Fibroblast of lung (primary cell): ENCODE measurements around the gene BOLA1. TPM values are rescaled to one million over a fixed set of nuclear protein-coding genes. Genes with fewer than 3 reads are reported as not detected.
A peak's percentile ranks its signal among the peaks of the same experiment; 100 is the strongest.

ENCODE experiments used
- DNase-seq, 2 donors: peaks; one replicate each; pipeline versions ENCODE4 v3.0.0 to v3.0.0-alpha.2; 2010; ENCODE audit warnings: low read depth in 2 of 2
- H2AFZ ChIP-seq: 2 replicates; pipeline ENCODE4 v1.5.1; 2012; ENCODE audit warnings: low read length, control low read depth, inconsistent platforms
- H3K27ac ChIP-seq: 2 replicates; pipeline ENCODE4 v1.5.1; 2011; ENCODE audit warnings: low read length, control low read depth; ENCODE audit not compliant: insufficient read depth
- H3K27me3 ChIP-seq: 2 replicates; pipeline ENCODE4 v1.5.1; 2011; ENCODE audit warnings: mild to moderate bottlenecking, low read length; ENCODE audit not compliant: control insufficient read depth, insufficient read depth
- H3K36me3 ChIP-seq: 2 replicates; pipeline ENCODE4 v1.5.1; 2011; ENCODE audit warnings: low read length; ENCODE audit not compliant: control insufficient read depth, insufficient read depth
- H3K4me1 ChIP-seq: 2 replicates; pipeline ENCODE4 v1.5.1; 2011; ENCODE audit warnings: low read length; ENCODE audit not compliant: control insufficient read depth, insufficient read depth; ENCODE audit errors: extremely low read depth
- H3K4me2 ChIP-seq: 2 replicates; pipeline ENCODE4 v1.5.1; 2011; ENCODE audit warnings: low read length, control low read depth; ENCODE audit not compliant: insufficient read depth; ENCODE audit errors: extremely low read depth
- H3K4me3 ChIP-seq, 4 experiments: fragments of 200-600 bp in 1 of 4; sonication (generic) in 1 of 4; replicated peaks in 1 of 4; 2 replicates each; pipeline ENCODE4 v1.5.1; 2011 to 2016; ENCODE audit warnings: low read length in 4 of 4, low read depth in 3 of 4, mild to moderate bottlenecking in 3 of 4, control low read depth in 2 of 4, inconsistent platforms in 1 of 4, mixed read lengths in 1 of 4; ENCODE audit not compliant: insufficient read depth in 1 of 4; ENCODE audit errors: control extremely low read depth in 1 of 4
- H3K79me2 ChIP-seq: 2 replicates; pipeline ENCODE4 v1.5.1; 2012; ENCODE audit warnings: mild to moderate bottlenecking, low read length, inconsistent platforms; ENCODE audit not compliant: control insufficient read depth, insufficient read depth
- H3K9ac ChIP-seq: 2 replicates; pipeline ENCODE4 v1.5.1; 2011; ENCODE audit warnings: mild to moderate bottlenecking, low read length, control low read depth; ENCODE audit not compliant: insufficient read depth
- H3K9me3 ChIP-seq: 2 replicates; pipeline ENCODE4 v1.5.1; 2012; ENCODE audit warnings: low read depth, low read length; ENCODE audit not compliant: control insufficient read depth, insufficient read depth
- H4K20me1 ChIP-seq: 2 replicates; pipeline ENCODE4 v1.5.1; 2011; ENCODE audit warnings: low read length; ENCODE audit not compliant: control insufficient read depth, insufficient read depth; ENCODE audit errors: extremely low read depth
- EZH2 ChIP-seq: IDR thresholded peaks from 2 replicates; pipeline ENCODE4 v1.5.1; 2012; ENCODE audit warnings: low read length, control low read depth, mild to moderate bottlenecking; ENCODE audit errors: missing control alignments
- polyA plus RNA-seq, 2 donors: library from polyadenylated mRNA; depleted of rRNA in 1 of 2; stranded (reverse) in 1 of 2; unstranded in 1 of 2; fragments of >200 nt; gene quantifications; 2 replicates each; pipeline ENCODE4 v1.2.1, GENCODE V29; 2011 to 2012; ENCODE audit warnings: missing spikeins in 1 of 2
- total RNA-seq: library from RNA; depleted of rRNA; stranded (reverse); fragments of >200 nt; gene quantifications from 2 replicates; pipeline ENCODE4 v1.2.1, GENCODE V29; 2014
- TF ChIP-seq, protein P1 (sequence below), 2 donors: IDR thresholded peaks in 1 of 2; conservative IDR thresholded peaks in 1 of 2; 1 replicate in 1 of 2; 2 replicates in 1 of 2; pipeline ENCODE4 v1.5.1; 2011 to 2012; ENCODE audit warnings: low read length in 2 of 2, control low read depth in 1 of 2, inconsistent platforms in 1 of 2, low read depth in 1 of 2, mild to moderate bottlenecking in 1 of 2

BOLA1 gene
- total and polyA plus RNA-seq, 2 donors (not counting 1 experiment from before 2014, with no cell fraction given), result 6.4 to 12.4 TPM

DNA sequence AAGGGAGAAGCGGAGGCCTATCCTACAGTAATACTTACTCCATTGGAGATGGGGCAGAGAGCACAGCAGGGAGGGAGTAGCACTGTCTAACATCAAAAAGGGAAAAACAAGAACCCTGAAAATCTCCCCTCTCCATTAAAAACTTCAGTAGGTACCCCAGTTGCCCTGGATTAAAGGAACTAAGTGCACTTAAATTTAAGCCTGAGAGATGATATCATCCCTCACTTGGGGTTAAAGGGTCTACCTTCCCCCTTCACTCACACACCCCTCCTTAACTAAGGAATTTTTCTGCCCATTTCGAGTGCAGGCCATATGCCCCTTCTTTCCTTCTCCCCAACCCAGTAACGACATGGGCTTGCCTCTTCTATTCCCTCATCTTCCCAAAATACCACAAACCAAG lies 41.1 kb downstream of the BOLA1 start:
- no peaks in the 10 kb centered on the region for H3K9me3 ChIP-seq
- DNase-seq, result no peak
- no peak overlapping the region for H3K4me2 ChIP-seq
- no peak overlapping the region for H2AFZ ChIP-seq
- no peaks in the 10 kb centered on the region for H3K27me3 ChIP-seq
- H3K4me1 ChIP-seq, result peaks cover 14% of the 10 kb centered on the region
- no peak overlapping the region for H3K27ac ChIP-seq
- H3K36me3 ChIP-seq, result peaks cover 3% of the 10 kb centered on the region
- peaks cover 3% of the 10 kb centered on the region for H3K79me2 ChIP-seq
- no peak overlapping the region for H3K9ac ChIP-seq
- H4K20me1 ChIP-seq, result no peaks in the 10 kb centered on the region
- TF ChIP-seq, protein P1, sequence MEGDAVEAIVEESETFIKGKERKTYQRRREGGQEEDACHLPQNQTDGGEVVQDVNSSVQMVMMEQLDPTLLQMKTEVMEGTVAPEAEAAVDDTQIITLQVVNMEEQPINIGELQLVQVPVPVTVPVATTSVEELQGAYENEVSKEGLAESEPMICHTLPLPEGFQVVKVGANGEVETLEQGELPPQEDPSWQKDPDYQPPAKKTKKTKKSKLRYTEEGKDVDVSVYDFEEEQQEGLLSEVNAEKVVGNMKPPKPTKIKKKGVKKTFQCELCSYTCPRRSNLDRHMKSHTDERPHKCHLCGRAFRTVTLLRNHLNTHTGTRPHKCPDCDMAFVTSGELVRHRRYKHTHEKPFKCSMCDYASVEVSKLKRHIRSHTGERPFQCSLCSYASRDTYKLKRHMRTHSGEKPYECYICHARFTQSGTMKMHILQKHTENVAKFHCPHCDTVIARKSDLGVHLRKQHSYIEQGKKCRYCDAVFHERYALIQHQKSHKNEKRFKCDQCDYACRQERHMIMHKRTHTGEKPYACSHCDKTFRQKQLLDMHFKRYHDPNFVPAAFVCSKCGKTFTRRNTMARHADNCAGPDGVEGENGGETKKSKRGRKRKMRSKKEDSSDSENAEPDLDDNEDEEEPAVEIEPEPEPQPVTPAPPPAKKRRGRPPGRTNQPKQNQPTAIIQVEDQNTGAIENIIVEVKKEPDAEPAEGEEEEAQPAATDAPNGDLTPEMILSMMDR (conservative IDR thresholded peaks at IDR 0.05 in 1 of 2, IDR thresholded peaks at IDR 0.05 in 1 of 2; ENCODE audit: low read depth in 1 of 2, low read length in 2 of 2), result no peak
- TF ChIP-seq EZH2, result no peak
- H3K4me3 ChIP-seq, result no peak overlapping the region

DNA sequence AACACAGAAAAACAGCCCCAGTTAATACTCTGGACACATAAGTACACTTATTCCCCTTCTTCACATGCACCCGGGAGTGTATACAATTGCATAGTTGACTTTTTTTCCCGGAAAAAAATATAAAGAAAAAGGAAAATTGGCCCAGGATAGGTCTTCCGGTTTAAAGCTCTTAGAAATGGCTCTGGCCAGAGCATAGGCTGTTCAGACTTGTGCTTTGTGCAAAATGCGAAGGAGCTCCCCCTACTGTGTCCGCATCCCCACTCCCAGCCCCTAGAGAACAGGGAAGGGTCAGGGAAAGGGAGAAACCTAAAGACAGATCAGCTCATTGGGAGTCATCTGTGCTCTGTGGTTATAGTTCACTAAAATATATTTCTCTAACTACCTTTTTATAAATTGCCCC lies 42.8 kb downstream of the BOLA1 start:
- DNase-seq, result peak; percentile 29 to 69
- no peak overlapping the region for H3K4me3 ChIP-seq
- H3K4me2 ChIP-seq, result no peak overlapping the region
- no peaks in the 10 kb centered on the region for H3K9me3 ChIP-seq
- TF ChIP-seq, protein P1 (conservative IDR thresholded peaks at IDR 0.05 in 1 of 2, IDR thresholded peaks at IDR 0.05 in 1 of 2; ENCODE audit: low read depth in 1 of 2, low read length in 2 of 2), result peak; percentile 50 to 62
- no peak for TF ChIP-seq EZH2
- peaks cover 3% of the 10 kb centered on the region for H3K36me3 ChIP-seq
- H3K27ac ChIP-seq, result no peak overlapping the region
- H3K79me2 ChIP-seq, result no peaks in the 10 kb centered on the region
- no peak overlapping the region for H2AFZ ChIP-seq
- no peaks in the 10 kb centered on the region for H4K20me1 ChIP-seq
- H3K4me1 ChIP-seq, result peaks cover 6% of the 10 kb centered on the region
- H3K9ac ChIP-seq, result no peak overlapping the region
- H3K27me3 ChIP-seq, result no peaks in the 10 kb centered on the region

DNA sequence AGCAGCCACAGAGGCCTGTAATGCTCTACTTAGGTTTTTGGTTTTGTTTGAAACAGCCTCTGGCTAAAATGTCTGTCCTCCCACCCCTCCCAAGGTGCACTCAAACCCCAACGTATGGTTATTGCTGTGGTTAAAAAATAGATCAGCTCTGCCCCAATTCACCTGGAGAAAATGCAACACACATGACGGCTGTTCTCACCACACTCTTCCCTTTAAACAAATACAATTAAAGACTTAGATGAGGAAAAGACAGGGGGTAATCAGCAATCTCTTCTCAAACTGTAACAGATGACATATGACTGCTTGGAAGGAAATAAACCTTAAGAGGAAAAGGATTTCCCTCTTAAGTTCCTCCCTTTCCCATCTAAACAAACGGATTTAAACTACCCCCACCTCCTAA lies 43.5 kb downstream of the BOLA1 start:
- no peaks in the 10 kb centered on the region for H3K9me3 ChIP-seq
- peaks cover 3% of the 10 kb centered on the region for H3K36me3 ChIP-seq
- H3K4me3 ChIP-seq, result no peak overlapping the region
- H3K4me2 ChIP-seq, result no peak overlapping the region
- H3K4me1 ChIP-seq, result peaks cover 2% of the 10 kb centered on the region
- no peaks in the 10 kb centered on the region for H3K27me3 ChIP-seq
- no peak overlapping the region for H3K9ac ChIP-seq
- no peaks in the 10 kb centered on the region for H4K20me1 ChIP-seq
- no peak for TF ChIP-seq EZH2
- TF ChIP-seq, protein P1 (conservative IDR thresholded peaks at IDR 0.05 in 1 of 2, IDR thresholded peaks at IDR 0.05 in 1 of 2; ENCODE audit: low read depth in 1 of 2, low read length in 2 of 2), result no peak
- no peak overlapping the region for H3K27ac ChIP-seq
- no peaks in the 10 kb centered on the region for H3K79me2 ChIP-seq
- no peak for DNase-seq
- H2AFZ ChIP-seq, result no peak overlapping the region
